OCI-LY3 (cell line): ENCODE measurements around the gene WDSUB1.

ENCODE experiments used
- CTCF ChIP-seq: fragments of 200-600, 300-600 bp; sonication (generic); IDR thresholded peaks from 2 replicates; pipeline ENCODE4 v1.5.1; 2014; ENCODE audit warnings: antibody characterized with exemption, low read length, low read depth
- EZH2phosphoT487 ChIP-seq: fragments of 200-600 bp; shearing (Covaris generic); IDR thresholded peaks from 2 replicates; pipeline ENCODE4 v1.6.1; 2018; ENCODE audit warnings: antibody characterized with exemption, mixed run types, low read depth

- TF ChIP-seq CTCF, result no peak
- TF ChIP-seq EZH2phosphoT487, result no peak
Observed at GRCh38 chr2:159322419-159322818, 35.9 kb upstream of the WDSUB1 start.
